Endothelial cell of umbilical vein (primary cell): ENCODE data around the gene ARHGEF1. TPM values are rescaled to one million over a fixed set of nuclear protein-coding genes. Genes with fewer than 3 reads are reported as not detected.

ENCODE experiments used
- BruUV-seq: library from RNA; stranded (reverse); fragments of 400-500 nt; replicated peaks from 2 replicates; lab custom pipeline; 2021; lab: Mats Ljungman, UMichigan
- CTCF ChIA-PET: fragments of 300-600, 350-600 bp; sonication (Branson Sonifier 250); formaldehyde crosslinking; loops from one replicate; lab custom pipeline; 2021; ENCODE audit warnings: antibody characterized with exemption, inconsistent platforms; lab: Charles Lee
- POLR2A ChIA-PET: fragments of 300-600, 350-600 bp; sonication (Branson Sonifier 250); formaldehyde crosslinking; loops from one replicate; lab custom pipeline; 2021; ENCODE audit warnings: antibody characterized with exemption, inconsistent platforms; lab: Charles Lee
- DNase-seq: peaks from one replicate; pipeline ENCODE4 v3.0.0-alpha.2; 2011; ENCODE audit warnings: low read depth, low spot score
- FAIRE-seq: peaks from 2 replicates; lab custom pipeline; 2011; peaks lifted over from hg19 to GRCh38; lab: Jason Lieb, UNC
- H2AFZ ChIP-seq: 2 replicates; pipeline ENCODE4 v1.6.0; 2012; ENCODE audit warnings: low read depth, low read length, control low read depth, inconsistent platforms
- H3K27ac ChIP-seq: 2 replicates; pipeline ENCODE4 v1.5.1; 2011; ENCODE audit warnings: low read depth, mild to moderate bottlenecking, control low read depth, low read length, moderate library complexity; ENCODE audit not compliant: insufficient read depth
- H3K27me3 ChIP-seq, 2 experiments: 2 replicates each; pipeline versions ENCODE4 v1.6.0 to v1.6.1; 2011; ENCODE audit warnings: low read length in 2 of 2, mixed read lengths in 1 of 2; ENCODE audit not compliant: control insufficient read depth in 2 of 2, insufficient read depth in 2 of 2
- H3K36me3 ChIP-seq, 2 experiments: 2 replicates in 1 of 2; 3 replicates in 1 of 2; pipeline ENCODE4 v1.5.1; 2011; ENCODE audit warnings: low read length in 2 of 2, mild to moderate bottlenecking in 1 of 2, moderate library complexity in 1 of 2; ENCODE audit not compliant: control insufficient read depth in 2 of 2, insufficient read depth in 2 of 2; ENCODE audit errors: extremely low read depth in 1 of 2
- H3K4me1 ChIP-seq: 3 replicates; pipeline ENCODE4 v1.5.1; 2011; ENCODE audit warnings: mild to moderate bottlenecking, low read length; ENCODE audit not compliant: control insufficient read depth, insufficient read depth; ENCODE audit errors: extremely low read depth
- H3K4me2 ChIP-seq: 2 replicates; pipeline ENCODE4 v1.6.1; 2011; ENCODE audit warnings: low read length, control low read depth, mixed read lengths; ENCODE audit not compliant: insufficient read depth
- H3K4me3 ChIP-seq, 3 experiments: fragments of 200-600 bp in 1 of 3; sonication (generic), shearing (Covaris generic) in 1 of 3; replicated peaks in 1 of 3; 2 replicates each; pipeline ENCODE4 v1.5.1; 2011 to 2016; ENCODE audit warnings: control low read depth in 3 of 3, low read length in 3 of 3, mild to moderate bottlenecking in 2 of 3, inconsistent platforms in 1 of 3, low read depth in 1 of 3, moderate library complexity in 1 of 3; ENCODE audit not compliant: insufficient read depth in 1 of 3
- H3K79me2 ChIP-seq: 2 replicates; pipeline ENCODE4 v1.6.0; 2012; ENCODE audit warnings: low read length, inconsistent platforms; ENCODE audit not compliant: control insufficient read depth, insufficient read depth
- H3K9ac ChIP-seq: replicated peaks from 2 replicates; pipeline ENCODE3; 2011; ENCODE audit warnings: low read length, control low read depth; ENCODE audit not compliant: insufficient read depth; ENCODE audit errors: extremely low read depth
- H3K9me1 ChIP-seq: replicated peaks from 3 replicates; pipeline ENCODE4 v1.6.0; 2011; ENCODE audit warnings: mild to moderate bottlenecking, low read length; ENCODE audit not compliant: control insufficient read depth, insufficient read depth; ENCODE audit errors: extremely low read depth
- H3K9me3 ChIP-seq: replicated peaks from 2 replicates; pipeline ENCODE4 v1.5.1; 2012; ENCODE audit warnings: low read length, inconsistent platforms; ENCODE audit not compliant: control insufficient read depth, insufficient read depth
- H4K20me1 ChIP-seq: replicated peaks from 2 replicates; pipeline ENCODE3; 2011; ENCODE audit warnings: mild to moderate bottlenecking, low read length; ENCODE audit not compliant: control insufficient read depth, insufficient read depth; ENCODE audit errors: extremely low read depth
- CTCF ChIP-seq, 2 donors: IDR thresholded peaks; 1 replicate in 1 of 2; 2 replicates in 1 of 2; pipeline ENCODE4 v1.5.1; 2011; ENCODE audit warnings: low read length in 2 of 2, mild to moderate bottlenecking in 2 of 2, moderate library complexity in 2 of 2, control low read depth in 1 of 2, inconsistent platforms in 1 of 2, low read depth in 1 of 2; ENCODE audit not compliant: insufficient read depth in 1 of 2; ENCODE audit errors: extremely low read depth in 1 of 2
- JUN ChIP-seq: IDR thresholded peaks from 2 replicates; pipeline ENCODE4 v1.6.1; 2011; ENCODE audit warnings: borderline replicate concordance, low read depth; ENCODE audit not compliant: insufficient read length, insufficient read depth
- POLR2A ChIP-seq: IDR thresholded peaks from 2 replicates; pipeline ENCODE4 v1.6.1; 2012; ENCODE audit warnings: low read depth, mild to moderate bottlenecking, control low read depth, low read length
- POLR2AphosphoS5 ChIP-seq: IDR thresholded peaks from 2 replicates; pipeline ENCODE4 v1.6.1; 2012; ENCODE audit warnings: low read depth, mild to moderate bottlenecking, control low read depth, low read length, moderate library complexity; ENCODE audit not compliant: insufficient read depth
- dilution Hi-C: fragments of 300-500 bp; cut with MboI; formaldehyde crosslinking; loops from one replicate; pipeline ENCODE4 v1.15.0; 2019; ENCODE audit warnings: low sequenced_read_pairs; ENCODE audit not compliant: extremely low pct_ligation_motif_present
- intact Hi-C: fragments of 100-400 bp; cut with micrococcal nuclease; formaldehyde crosslinking; loops from one replicate; pipeline ENCODE4 v1.10.0; 2022
- polyA plus RNA-seq, 4 experiments: library from polyadenylated mRNA; depleted of rRNA in 3 of 4; stranded (reverse) in 3 of 4; unstranded in 1 of 4; fragments of >200 nt; gene quantifications; 2 replicates each; pipeline versions ENCODE4 v1.2.1 to v1.2.3, GENCODE V29; 2011 to 2012; ENCODE audit warnings: missing spikeins in 1 of 4
- total RNA-seq: library from RNA; stranded (reverse); gene quantifications from 2 replicates; pipeline ENCODE4 v1.2.3, GENCODE V29; 2021

Gene ARHGEF1
- total and polyA plus RNA-seq, 2 donors (not counting 3 experiments of a cell fraction or from before 2014, with no cell fraction given), result 65.4 to 123 TPM

- dilution Hi-C loops (no loop called here), intact Hi-C loops (no loop called here)
- Histone ChIP-seq H3K27me3 (no peaks in the 10 kb centered on the region), H3K4me1 (peaks cover 36% of the 10 kb centered on the region), H3K36me3 (peaks cover 40 to 61% of the 10 kb centered on the region in 2 experiments), H3K9me3 (no peaks in the 10 kb centered on the region), H3K9ac (no peak overlapping the region), H3K27ac (no peak overlapping the region), H3K79me2 (peaks cover 83% of the 10 kb centered on the region), H2AFZ (no peak overlapping the region), H4K20me1 (no peaks in the 10 kb centered on the region), H3K4me2 (no peak overlapping the region), H3K9me1 (no peaks in the 10 kb centered on the region), H3K4me3 (no peak overlapping the region)
- FAIRE-seq (no peak), DNase-seq (no peak)
- no TSS peak for BruUV-seq
- POLR2A ChIA-PET, result interaction anchor here (1.0 kb wide), 2 partner anchors 9 to 20 kb away, joined by 4 to 7 read pairs; no protein-coding TSS in a partner anchor
- TF ChIP-seq POLR2A (peak; percentile 23), POLR2AphosphoS5 (no peak), JUN (no peak), CTCF (IDR thresholded peaks at IDR 0.05; ENCODE audit: extremely low read depth in 1 of 2, insufficient read depth in 1 of 2, low read depth in 1 of 2, low read length in 2 of 2) (no peak)
- CTCF ChIA-PET, result interaction anchor here (1.3 kb wide), 1 partner anchor 9 kb away, joined by 4 read pairs; no protein-coding TSS in a partner anchor
Measured at GRCh38 chr19:41864374-41864773, 18.6 kb upstream of the ARHGEF1 start.

- no peaks in the 10 kb centered on the region for H3K27me3 ChIP-seq
- peaks cover 72% of the 10 kb centered on the region for H3K79me2 ChIP-seq
- no peaks in the 10 kb centered on the region for H3K9me1 ChIP-seq
- no peaks in the 10 kb centered on the region for H3K9me3 ChIP-seq
- H3K36me3 ChIP-seq, result peaks cover 52 to 77% of the 10 kb centered on the region in 2 experiments
- POLR2A ChIA-PET, result no interaction called here
- CTCF ChIA-PET, result no interaction called here
- H3K4me1 ChIP-seq, result peaks cover 32% of the 10 kb centered on the region
- no TSS peak for BruUV-seq
- H3K4me3 ChIP-seq, result no peak overlapping the region
- DNase-seq, result no peak
- H3K4me2 ChIP-seq, result no peak overlapping the region
- H3K27ac ChIP-seq, result no peak overlapping the region
- no peak for FAIRE-seq
- dilution Hi-C loops, result no loop called here
- intact Hi-C loops, result no loop called here
- H2AFZ ChIP-seq, result no peak overlapping the region
- H4K20me1 ChIP-seq, result no peaks in the 10 kb centered on the region
- no peak overlapping the region for H3K9ac ChIP-seq
- TF ChIP-seq POLR2AphosphoS5 (peak; percentile 51), POLR2A (no peak)
Measured at GRCh38 chr19:41866284-41866683, 16.7 kb upstream of the ARHGEF1 start.
